PFSK-1 (cell line): ENCODE data around the gene CAPSL.

Experiments used
- FOXP2 ChIP-seq: optimal IDR thresholded peaks from 2 replicates; pipeline ENCODE3; 2011; ENCODE audit warnings: borderline replicate concordance, control low read depth, inconsistent platforms; ENCODE audit not compliant: insufficient read depth; ENCODE audit errors: extremely low read length, extremely low read depth
- POLR2AphosphoS5 ChIP-seq: IDR thresholded peaks from 2 replicates; pipeline ENCODE4 v1.6.1; 2012; ENCODE audit warnings: low read depth, mild to moderate bottlenecking, control low read depth, low read length, moderate library complexity
- REST ChIP-seq, 2 experiments: IDR thresholded peaks; 2 replicates each; pipeline versions ENCODE4 v1.6.1 to v1.8.0; 2011 to 2012; ENCODE audit warnings: low read depth in 2 of 2, low read length in 2 of 2, control low read depth in 1 of 2, inconsistent platforms in 1 of 2, mild to moderate bottlenecking in 1 of 2, moderate library complexity in 1 of 2; ENCODE audit not compliant: insufficient read depth in 1 of 2
- SIN3A ChIP-seq: IDR thresholded peaks from 2 replicates; pipeline ENCODE4 v1.6.1; 2012; ENCODE audit warnings: mild to moderate bottlenecking, low read length, moderate library complexity, borderline replicate concordance; ENCODE audit not compliant: insufficient read depth
- TAF1 ChIP-seq: IDR thresholded peaks from 2 replicates; pipeline ENCODE4 v1.6.1; 2012; ENCODE audit warnings: low read length, control low read depth, borderline replicate concordance; ENCODE audit not compliant: insufficient read depth

CAPSL gene

DNA sequence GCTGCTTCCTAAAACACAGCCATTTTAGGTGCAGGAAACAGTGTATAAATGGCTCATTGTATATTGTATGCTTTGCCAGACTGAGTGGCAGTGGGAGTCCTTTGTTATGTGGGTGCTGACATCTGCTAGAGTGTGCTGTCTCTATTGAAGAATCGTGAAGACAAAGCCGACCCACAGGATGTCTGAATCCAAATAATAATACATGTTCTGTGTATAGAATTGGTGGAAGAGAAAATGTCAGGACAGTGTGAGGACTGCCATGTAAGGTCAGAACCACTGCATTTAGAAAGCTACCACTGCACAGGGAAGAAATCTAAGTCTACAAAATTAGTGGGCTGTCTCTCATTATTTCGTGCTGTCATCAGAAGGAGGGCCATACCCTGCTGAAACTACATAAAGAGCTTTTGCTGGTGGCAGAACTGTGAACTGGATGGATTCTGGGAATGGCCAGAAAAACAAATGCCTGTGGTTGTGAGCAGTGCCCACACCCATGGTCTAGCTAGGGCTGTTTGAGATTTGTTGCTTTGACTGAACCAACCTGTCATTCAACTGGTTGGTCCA is 79.2 kb downstream of the CAPSL start:
- peak; percentile 40; the same call in 1 of the 2 replicates for TF ChIP-seq SIN3A
- TF ChIP-seq REST (IDR thresholded peaks at IDR 0.05; ENCODE audit: insufficient read depth in 1 of 2, low read depth in 2 of 2, low read length in 2 of 2), result no peak
- no peak for TF ChIP-seq FOXP2
- no peak for TF ChIP-seq TAF1
- no peak for TF ChIP-seq POLR2AphosphoS5

GRCh38 chr5:35857606-35858205 is 80.7 kb downstream of the CAPSL start:
- 0 out of 2 replicates have a peak, but pooled peaks have one; percentile 31 for TF ChIP-seq SIN3A
- no peak for TF ChIP-seq TAF1

DNA sequence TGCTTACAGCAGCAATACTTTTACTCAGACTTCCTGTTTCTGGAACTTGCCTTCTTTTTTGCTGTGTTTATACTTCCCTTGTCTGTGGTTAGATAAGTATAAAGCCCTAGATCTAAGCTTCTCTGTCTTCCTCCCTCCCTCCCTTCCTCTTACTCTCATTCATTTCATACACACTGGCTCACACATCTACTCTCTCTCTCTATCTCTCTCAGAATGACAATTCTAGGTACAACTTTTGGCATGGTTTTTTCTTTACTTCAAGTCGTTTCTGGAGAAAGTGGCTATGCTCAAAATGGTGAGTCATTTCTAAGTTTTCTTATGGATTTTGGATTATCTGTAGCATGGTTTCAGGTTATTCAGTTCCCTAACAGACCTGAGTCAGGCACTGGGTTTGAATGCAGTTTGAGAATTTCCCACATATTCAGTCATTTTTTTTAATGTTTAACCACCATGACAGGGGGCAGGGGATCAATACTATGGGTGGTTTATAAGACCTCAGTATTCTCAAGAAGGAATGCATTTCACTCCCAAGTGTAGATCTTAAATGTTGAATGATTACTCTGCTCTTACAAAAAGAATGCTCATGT is 81.6 kb downstream of the CAPSL start, which contains the start of gene IL7R:
Gene IL7R, plus strand, starts transcription at position 127 of the 587 bp plus-strand sequence. Its CDS starts 87 bp downstream, at position 214.
- 0 out of 2 replicates have a peak, but pooled peaks have one; percentile 23 for TF ChIP-seq TAF1
- TF ChIP-seq REST (IDR thresholded peaks at IDR 0.05; ENCODE audit: insufficient read depth in 1 of 2, low read depth in 2 of 2, low read length in 2 of 2), result no peak
- peak; percentile 77; the same call in 1 of the 2 replicates for TF ChIP-seq SIN3A
- TF ChIP-seq POLR2AphosphoS5, result no peak
- no peak for TF ChIP-seq FOXP2

GRCh38 chr5:35855187-35855586 is 83.2 kb downstream of the CAPSL start:
- TF ChIP-seq TAF1, result no peak
- no peak for TF ChIP-seq SIN3A
- TF ChIP-seq FOXP2, result no peak
- no peak for TF ChIP-seq POLR2AphosphoS5
